Right ventricle myocardium inferior (tissue), 1 donor: ENCODE measurements around the gene COL26A1. TPM values are rescaled to one million over a fixed set of nuclear protein-coding genes. Genes with fewer than 3 reads are reported as not detected.

Source experiments
- ATAC-seq: fragments of 200-7000 bp; cut with Tn5 transposase; one replicate; pipeline ENCODE4 v1.9.1; 2020; ENCODE audit warnings: mild to moderate bottlenecking, moderate library complexity
- DNase-seq: peaks from one replicate; pipeline ENCODE4 v3.0.0; 2021; ENCODE audit errors: missing footprints
- intact Hi-C: fragments of 100-400 bp; cut with DNase I; formaldehyde crosslinking; loops from one replicate; pipeline ENCODE4 v1.11.0; 2022
- total RNA-seq: library from RNA; stranded (reverse); fragmentation: NEBNext Ultra II Directional; extraction: Animal tissue kit (Norgen Biotek cat#: 25700); gene quantifications from one replicate; pipeline ENCODE4 v1.2.1, GENCODE V29; 2021
- donor health status: DM: no; HTN: yes; CAD: no; lungs with severe emphysema.

Gene COL26A1
- total RNA-seq, 1 donor from 2014 or later = not detected

DNA sequence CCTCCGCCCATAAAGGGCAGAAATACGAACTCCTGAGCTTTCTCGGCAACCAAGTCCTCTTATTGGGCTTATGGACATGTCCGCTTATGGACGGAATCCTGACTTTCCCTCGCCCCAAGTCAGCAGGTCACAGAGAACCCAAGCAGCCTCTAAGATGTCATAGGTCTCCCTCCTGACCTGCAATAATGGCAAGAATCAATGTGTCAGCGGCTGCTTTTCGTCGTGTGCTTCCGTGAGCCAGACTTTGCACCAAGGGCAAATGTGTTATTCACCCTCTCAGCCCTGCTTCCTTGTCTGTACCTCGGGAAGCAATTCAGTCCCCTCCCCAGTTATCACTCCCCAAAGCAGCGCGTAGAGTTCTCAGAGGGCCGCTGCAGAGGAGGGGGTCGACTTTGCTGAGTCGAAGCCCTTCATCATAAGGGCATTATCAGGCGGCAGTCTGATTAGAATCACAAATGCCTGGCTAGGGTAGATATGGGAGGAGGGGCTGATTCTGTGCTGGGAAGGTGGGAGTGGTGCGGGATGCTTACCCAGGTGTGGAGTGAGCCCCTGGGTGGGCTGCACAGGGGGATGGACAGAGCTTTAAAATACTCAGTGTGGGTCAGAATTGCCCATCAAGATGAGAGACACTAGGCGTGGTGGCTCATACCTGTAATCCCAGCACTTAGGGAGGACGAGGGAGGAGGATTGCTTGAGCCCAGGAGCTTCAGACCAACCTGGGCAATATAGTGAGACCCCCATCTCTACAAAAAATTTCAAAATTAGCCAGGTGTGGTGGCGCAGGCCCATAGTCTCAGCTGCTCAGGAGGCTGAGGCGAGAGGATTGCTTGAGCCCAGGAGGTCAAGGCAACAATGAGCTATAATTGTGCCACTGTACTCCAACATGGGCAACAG is 36.0 kb downstream of the COL26A1 start:
- DNase-seq (no peak), ATAC-seq (no peak)
- intact Hi-C loops = no loop called here

DNA sequence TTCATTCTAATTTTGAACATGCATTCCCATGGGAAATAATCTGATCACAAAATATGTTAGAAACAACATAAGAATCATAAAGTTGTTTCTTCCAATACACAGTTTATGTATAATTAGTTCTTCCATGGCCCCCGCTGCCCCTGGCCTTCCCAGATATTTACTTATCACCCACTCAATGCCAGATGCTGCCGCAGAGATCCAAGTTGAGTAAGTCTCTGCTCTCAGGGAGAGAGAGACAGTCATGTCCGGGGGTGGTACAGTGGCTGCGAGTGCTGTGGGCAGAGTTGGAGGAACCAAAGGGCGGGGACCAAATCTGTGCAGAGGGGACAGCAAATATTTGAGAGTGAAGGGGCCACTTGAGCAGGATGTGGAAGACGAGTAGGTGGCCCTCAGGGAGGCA is 37.1 kb downstream of the COL26A1 start:
- ATAC-seq (no peak), DNase-seq (no peak)
- intact Hi-C loops = no loop called here

DNA sequence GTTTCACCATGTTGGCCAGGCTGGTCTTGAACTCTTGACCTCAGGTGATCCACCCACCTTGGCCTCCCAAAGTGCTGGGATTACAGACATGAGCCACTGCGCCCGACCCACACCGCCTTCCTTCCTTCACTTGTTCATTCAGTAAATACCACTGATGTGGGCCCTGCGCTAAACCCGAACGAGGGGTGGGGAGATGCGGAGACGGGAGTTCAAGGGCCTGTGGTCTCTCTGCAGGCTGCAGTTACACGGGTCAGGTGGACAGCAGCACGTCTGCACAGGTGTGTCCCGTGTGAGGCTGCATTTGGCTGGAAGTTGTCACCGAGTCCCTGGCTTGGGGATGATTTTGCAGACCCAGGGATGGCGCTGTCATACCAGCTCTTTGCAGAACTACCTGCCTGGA is 38.1 kb downstream of the COL26A1 start:
- intact Hi-C loops = no loop called here
- no peak for ATAC-seq
- no peak for DNase-seq

DNA sequence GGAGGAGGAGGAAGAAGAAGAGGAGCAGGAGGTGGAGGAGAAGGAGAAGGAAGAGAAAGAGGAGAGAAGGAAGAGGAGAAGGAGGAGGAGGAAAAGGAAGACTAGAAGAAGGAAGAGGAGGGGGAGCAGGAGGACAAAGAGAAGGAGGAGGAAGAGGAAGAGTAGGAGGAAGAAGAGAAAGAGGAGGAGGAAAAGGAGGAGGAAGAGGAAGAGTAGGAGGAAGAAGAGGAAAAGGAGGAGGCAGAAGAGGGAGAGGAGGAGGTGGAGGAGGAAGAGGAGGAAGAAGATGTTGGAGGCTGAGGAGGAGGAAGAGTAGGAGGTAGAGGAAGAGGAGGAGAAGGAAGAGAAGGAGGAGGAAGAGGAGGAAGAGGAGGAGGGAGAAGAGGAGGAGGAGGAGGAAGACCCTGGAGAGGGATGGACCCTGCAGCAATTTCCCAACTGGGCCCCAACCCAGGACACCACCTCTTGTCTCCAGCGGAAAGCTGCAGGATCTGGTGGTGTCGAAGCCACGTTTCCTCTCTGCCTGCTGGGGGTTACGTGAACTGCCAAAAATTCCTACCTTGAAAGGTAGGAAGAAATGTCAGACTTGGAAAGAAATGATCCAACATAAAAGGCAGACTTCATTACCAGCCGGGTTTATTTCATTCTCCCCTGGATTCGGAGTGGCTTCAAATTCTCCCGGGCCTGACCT is 38.9 kb downstream of the COL26A1 start:
- ATAC-seq = no peak
- intact Hi-C loops = no loop called here
- no peak for DNase-seq

DNA sequence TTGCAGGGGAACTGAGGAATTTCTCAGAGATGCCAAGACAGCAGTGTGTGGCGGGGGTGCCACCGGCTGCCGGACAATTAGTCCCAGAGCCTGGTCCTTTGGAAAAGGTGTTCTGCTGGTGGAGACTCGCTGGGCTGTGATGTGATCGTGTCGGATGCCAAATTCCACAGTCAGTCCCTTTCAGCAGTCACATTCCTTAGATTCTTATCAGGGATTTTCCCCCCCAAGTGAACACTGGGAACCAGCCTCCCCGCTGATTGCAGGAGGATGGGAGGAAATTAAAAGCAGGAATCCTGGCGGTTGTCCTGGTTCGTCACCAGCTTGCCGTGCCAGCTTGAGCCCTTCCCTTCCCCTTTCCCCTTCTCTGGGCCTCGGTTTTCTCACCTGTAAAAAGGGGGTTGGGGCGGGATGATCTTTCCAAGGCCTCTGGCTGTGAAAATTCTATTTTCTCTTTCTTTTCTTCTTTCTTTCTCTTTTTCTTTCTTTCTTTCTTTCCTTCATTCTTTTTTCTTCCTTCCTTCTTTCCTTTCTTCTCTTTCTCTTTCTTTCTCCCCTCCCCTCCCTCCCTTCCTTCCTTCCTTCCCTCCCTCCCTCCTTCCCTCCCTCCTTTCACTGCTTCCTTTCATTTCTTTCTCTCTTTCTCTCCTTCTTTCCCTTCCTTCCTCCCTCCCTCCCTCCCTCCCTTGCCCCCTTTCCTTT is 39.6 kb downstream of the COL26A1 start:
- no peak for DNase-seq
- no peak for ATAC-seq
- intact Hi-C loops = no loop called here

DNA sequence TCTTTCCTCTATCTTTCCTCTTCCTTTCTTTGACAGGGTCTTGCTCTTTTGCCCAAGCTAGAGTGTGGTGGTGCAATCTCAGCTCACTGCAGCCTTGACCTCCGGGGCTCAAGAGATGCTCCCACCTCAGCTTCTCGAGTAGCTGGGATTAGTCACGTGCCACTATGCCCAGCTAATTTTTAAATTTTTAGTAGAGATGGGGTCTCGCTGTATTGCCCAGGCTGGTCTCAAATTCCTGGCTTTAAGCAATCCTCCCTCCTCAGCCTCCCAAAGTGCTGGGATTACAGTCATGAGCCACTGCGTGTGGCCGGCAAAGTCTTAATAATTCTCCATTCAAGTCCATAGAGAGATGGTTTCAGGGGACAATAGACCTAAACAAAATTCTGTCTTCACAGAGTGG is 40.2 kb downstream of the COL26A1 start:
- ATAC-seq = no peak
- intact Hi-C loops = no loop called here

DNA sequence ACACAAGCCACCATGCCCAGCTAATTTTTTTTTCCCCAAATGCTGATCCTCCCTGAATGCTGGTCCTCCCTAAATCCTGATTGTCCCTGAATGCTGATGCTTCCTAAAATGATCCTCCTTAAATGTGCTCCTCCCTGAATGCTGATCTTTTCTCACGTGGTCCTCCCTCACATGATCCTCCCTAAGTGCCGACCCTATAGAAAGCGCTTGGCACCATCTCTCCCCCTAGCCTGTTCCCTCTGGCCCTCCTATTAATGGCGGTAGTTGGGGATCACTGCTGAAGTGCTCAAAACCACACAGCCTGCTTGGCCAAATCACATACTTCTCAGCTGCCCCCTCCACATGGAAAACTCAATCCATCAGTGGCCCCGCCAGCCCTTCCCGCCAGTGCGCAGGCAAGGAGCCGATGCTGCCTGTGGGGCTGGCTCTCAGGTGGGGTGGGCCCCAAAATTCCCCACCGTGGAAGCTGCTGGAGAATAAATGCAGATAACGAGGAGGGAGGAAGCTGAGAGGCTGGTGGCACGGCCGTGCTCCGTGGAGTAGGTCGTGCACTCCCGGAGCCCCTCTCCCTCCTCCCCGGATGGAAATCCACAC is 42.9 kb downstream of the COL26A1 start:
- intact Hi-C loops = no loop called here
- DNase-seq = no peak
- ATAC-seq = no peak

More for the DNA sequence above, 40.2 kb downstream of the COL26A1 start:
- DNase-seq = no peak

DNA sequence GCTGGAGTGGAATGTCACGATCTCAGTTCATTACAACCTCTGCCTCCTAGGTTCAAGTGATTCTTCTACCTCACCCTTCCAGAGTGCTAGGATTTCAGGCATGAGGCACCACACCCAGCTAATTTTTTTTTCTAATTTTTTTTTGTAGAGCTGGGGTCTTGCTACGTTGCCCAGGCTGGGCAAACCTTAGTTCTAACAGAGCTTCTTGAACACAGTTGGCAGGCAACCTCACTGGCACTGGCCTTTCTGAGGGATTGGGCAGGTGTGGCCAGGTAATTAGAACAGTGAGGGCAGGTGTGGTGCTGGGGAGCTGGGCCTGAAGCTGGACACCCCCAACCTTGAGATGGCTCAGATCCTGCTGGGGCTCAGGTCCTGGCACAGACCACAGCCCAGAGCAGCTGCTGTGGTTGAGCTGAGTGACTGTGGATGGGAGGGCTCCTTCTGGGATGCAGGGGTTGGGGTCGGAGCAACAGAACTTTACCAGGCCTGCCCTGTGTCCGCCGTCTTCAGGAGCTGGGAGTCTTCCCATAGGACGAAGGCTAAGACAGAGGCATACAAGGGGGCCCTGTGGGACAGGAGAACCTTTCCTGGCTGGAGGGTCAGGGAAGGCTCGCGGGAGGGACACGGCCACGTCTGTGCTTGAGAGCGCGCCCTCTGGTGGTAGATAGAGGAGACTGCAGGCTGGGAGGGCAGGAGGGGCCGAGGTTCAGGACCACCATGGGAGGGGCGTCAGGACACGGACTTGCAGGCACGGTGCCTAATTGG is 48.2 kb downstream of the COL26A1 start:
- ATAC-seq = no peak
- intact Hi-C loops = no loop called here
- DNase-seq = no peak

DNA sequence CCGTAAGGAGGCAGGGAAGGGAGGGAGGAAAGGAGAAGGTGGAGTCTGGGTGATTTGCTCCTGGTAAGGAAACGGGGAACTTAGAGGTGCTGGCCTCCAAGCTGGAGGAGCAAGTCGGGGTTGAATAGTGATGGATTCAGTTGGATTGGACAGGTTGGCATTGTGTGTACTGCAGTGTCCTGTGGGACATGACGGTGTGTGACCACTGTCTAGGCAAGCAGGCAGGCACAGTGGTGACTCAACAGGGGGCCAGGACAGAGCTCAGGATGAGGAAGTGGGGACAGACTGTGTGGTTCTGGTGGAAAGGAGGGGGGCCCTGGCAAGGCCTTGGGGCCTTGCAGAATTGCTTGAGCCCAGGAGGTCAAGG is 48.8 kb downstream of the COL26A1 start:
- DNase-seq = no peak
- intact Hi-C loops = no loop called here
- ATAC-seq = no peak

DNA sequence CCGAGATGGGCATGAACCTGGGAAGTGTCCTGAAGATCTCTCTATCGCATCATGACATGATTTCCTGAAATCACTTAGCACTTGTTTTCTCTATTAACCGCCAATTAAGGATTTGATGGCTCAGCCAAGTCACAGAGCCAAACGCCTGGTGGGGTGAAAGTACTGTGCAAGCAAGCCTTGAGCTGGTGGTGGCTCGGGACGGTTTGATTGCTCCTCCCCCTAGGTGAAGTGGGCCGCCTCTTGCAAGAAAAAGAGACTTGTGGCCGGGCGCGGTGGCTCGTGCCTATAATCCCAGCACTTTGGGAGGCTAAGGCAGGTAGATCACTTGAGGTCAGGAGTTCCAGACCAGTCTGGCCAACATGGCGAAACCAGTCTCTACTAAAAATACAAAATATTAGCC is 50.3 kb downstream of the COL26A1 start:
- ATAC-seq (no peak), DNase-seq (no peak)
- intact Hi-C loops = no loop called here

DNA sequence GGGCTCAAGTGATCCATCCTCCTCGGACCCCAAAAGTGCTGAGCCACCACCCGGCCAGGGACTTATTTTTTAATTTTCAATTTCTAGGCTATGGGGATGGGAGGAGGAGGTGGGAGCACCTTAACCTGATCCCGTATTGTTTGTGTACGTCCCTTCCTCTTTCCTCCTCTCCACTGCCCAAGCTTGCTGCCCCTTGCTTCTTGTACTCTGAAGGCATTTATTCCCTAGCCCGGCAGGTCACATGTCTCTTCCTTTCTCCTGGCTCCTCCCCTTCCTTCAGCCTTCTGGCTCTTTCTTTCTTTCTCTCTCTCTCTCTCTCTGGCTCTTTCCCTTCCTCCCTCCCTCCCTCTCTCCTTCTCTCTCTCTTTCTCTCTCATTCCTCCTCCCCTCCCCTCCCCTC is 56.0 kb downstream of the COL26A1 start:
- intact Hi-C loops = no loop called here
- no peak for DNase-seq
- no peak for ATAC-seq

DNA sequence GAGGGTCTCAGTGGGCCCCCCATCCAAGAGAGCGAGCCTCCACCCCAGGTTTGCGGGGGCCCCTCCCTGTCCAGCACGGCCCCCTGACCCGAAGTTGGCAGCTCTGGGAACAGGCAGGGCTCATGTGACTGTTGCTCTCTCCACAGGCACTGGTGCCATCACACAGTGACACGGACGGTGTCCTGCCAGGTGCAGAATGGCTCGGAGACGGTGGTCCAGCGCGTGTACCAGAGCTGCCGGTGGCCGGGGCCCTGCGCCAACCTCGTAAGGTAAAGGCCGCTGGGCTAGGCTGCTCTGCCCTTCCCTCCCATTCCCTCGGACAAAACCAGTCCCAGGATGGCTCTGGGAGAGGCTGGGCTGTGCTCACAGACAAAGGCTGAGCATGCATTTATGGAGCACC is 57.2 kb downstream of the COL26A1 start:
- intact Hi-C loops = no loop called here
- no peak for ATAC-seq
- DNase-seq = no peak

DNA sequence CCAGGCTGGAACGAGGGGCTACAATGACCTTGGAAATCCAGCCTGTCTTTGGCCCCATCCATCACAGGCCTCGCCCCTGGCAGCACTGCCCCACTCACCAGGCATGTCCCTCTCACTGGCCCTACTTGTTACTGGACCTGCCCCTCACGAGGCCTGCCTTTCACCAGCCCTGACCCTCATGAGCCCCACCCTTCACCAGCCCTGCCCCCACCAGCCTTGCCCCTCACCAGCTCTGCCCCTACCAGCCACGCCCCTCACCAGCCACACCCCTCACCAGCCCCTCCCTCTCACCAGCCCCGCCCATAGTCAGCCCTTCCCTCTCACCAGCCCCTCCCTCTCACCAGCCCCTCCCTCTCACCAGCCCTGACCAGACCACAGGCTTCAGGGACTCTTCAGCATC is 57.8 kb downstream of the COL26A1 start:
- DNase-seq (no peak), ATAC-seq (no peak)
- intact Hi-C loops = no loop called here

DNA sequence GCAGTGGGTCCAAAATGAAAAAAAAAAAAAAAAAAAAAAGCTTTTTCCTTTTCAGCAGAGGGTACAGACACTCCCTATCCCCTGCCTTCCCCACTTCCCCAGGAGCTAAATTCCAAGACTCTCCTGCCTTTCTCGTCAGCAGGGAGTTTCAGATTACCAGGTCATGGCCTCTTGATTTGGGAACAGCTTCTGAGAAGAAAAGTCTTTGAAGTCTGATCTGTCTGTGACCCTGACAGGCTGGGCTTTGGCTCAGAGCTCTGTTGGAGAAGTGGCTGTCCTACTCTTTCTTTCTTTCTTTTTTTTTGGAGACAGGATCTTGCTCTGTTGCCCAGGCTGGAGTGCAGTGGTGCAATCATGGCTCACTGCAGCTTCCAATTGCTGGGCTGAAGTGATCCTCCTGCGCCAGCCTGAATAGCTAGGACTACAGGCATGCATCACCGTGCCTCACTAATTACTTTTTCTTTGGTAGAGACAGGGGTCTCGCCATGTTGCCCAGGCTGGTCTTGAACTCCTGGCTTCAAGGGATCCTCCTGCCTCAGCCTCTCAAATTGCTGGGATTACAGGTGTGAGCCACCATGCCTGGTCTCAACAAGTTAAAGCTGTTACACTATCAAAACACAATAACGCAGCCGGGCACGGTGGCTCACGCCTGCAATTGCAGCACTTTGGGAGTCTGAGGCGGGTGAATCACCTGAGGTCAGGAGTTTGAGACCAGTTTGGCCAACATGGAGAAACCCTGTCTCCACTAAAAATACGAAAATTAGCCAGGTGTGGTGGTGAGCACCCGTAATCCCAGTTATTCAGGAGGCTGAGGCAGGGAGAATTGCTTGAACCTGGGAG is 59.9 kb downstream of the COL26A1 start:
- no peak for ATAC-seq
- intact Hi-C loops = no loop called here
- no peak for DNase-seq

DNA sequence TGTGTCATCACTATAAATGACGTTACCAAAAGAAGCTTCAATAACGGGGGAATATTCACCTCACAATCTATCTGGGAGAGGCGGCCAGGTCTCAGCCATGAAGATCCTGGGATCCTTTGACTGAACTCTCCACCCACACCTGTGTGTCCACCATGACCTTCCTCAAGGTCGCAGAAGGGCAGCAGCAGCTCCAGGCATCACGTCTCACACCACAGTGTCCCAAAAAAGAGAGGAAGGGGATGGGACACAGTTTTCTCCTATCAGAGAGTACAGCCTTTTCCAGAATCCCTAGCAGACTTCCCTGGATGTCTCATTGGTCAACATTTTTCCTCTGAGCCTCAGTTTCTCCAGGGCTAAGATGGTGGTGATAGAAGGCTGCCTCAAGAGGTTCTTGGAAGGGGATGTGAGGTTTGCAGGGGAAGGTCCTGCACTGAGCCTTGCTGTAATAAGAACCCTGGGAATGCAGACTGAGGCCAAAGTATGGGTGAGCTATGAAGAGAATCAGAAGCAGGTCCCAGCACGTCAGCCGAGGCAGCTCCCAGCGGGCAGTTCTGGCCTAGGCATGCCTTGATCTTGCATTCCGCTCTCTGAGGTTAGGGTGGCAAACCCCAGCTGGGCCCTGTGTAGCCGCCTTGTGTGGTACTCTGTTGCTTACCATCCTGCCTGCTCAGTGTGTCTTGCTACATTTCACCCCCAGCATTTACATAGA is 63.8 kb downstream of the COL26A1 start:
- ATAC-seq (no peak), DNase-seq (no peak)
- intact Hi-C loops = no loop called here

DNA sequence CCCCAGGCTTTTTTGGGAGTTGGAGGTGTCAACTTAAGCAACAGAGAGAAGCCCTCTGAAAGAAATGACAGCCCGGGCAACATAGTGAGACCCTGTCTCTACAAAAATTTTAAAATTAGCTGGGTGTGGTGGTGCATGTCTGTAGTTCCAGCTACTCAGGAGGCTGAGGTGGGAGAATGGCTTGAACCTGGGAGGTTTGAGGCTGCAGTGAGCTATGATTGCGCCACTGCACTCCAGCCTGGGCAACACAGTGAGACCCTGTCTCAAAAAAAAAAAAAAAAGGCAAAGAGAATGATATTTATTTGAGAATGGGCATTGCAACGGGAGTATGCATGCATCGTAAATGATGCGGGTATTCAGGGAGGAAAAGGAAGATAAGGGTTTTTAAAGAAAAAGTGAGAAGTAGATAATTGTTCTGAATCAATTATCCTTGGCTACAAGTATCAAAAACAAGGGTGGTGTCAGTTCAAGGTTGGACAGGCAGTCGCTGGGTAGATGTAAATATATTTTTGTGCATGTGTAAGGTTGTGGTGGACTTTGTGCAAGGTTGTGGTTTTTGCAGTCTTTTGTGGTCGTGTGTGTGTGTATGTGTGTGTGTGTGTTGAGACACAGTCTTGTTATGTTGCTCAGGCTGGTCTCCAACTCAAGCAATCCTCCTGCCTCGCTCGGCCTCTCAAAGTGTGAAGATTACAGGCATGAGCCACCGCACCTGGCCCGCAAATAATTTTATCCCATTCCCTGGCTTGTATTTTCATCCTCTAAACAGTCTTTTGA is 65.6 kb downstream of the COL26A1 start:
- DNase-seq (no peak), ATAC-seq (no peak)
- intact Hi-C loops = no loop called here

DNA sequence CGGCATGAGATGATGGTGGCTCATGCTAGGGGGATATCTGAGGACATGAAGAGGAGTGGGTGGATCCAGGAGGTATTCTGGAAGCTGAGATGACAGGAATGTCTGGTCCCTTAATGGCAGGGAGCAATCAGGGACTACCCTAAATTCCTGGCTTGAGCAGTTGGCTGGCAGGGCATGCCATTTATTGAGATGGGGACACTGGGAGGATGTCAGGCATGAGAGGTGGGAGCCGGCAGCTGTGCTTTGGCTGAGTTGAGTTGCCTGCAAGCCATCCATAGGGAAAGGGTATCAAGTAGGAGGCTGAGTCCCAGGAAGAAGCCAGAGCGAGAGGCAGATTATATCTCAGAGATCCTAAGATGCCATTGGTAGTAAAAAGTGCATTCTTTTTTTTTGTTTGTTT is 69.6 kb downstream of the COL26A1 start:
- intact Hi-C loops = no loop called here
- ATAC-seq = no peak

More for the DNA sequence above, 69.6 kb downstream of the COL26A1 start:
- no peak for DNase-seq
